Gastrocnemius medialis (tissue), 4 donors: ENCODE results near the gene HNRNPA3. TPM values are rescaled to one million over a fixed set of nuclear protein-coding genes. Genes with fewer than 3 reads are reported as not detected.

Source experiments
- ATAC-seq, 2 donors: fragments of 150-250 bp; one replicate each; pipeline ENCODE4 v1.9.1; 2016
- DNase-seq, 2 donors: peaks; one replicate each; pipeline ENCODE4 v3.0.0-alpha.2; 2019
- H3K27ac ChIP-seq, 4 donors: fragments of 200-600 bp; sonication (generic); 1 replicate in 1 of 4; 2 replicates in 3 of 4; pipeline ENCODE4 v1.5.1; 2016 to 2018; ENCODE audit warnings: mild to moderate bottlenecking in 2 of 4, moderate library complexity in 1 of 4
- H3K27me3 ChIP-seq, 3 donors: fragments of 200-600 bp; sonication (generic) in 2 of 3; 1 replicate in 1 of 3; 2 replicates in 2 of 3; pipeline versions ENCODE4 v1.5.1 to v1.6.0; 2016 to 2019; ENCODE audit warnings: mild to moderate bottlenecking in 1 of 3, moderate library complexity in 1 of 3
- H3K36me3 ChIP-seq, 2 donors: fragments of 200-600 bp; sonication (generic) in 1 of 2; one replicate each; pipeline ENCODE4 v1.5.1; 2017 to 2018
- H3K4me1 ChIP-seq, 2 donors: fragments of 200-600 bp; sonication (generic) in 1 of 2; one replicate each; pipeline ENCODE4 v1.5.1; 2016 to 2017; ENCODE audit warnings: mild to moderate bottlenecking in 2 of 2
- H3K4me3 ChIP-seq, 4 donors: fragments of 200-600 bp; sonication (generic) in 3 of 4; 1 replicate in 1 of 4; 2 replicates in 3 of 4; pipeline ENCODE4 v1.5.1; 2016 to 2019; ENCODE audit warnings: mild to moderate bottlenecking in 2 of 4
- H3K9me3 ChIP-seq, 3 donors: fragments of 200-600 bp; sonication (generic) in 2 of 3; 1 replicate in 1 of 3; 2 replicates in 2 of 3; pipeline ENCODE4 v1.5.1; 2016 to 2019
- POLR2A ChIP-seq, 2 donors: fragments of 450-650 bp; IDR thresholded peaks; one replicate each; pipeline ENCODE4 v1.6.1; 2017; ENCODE audit warnings: antibody characterized with exemption in 2 of 2, mild to moderate bottlenecking in 2 of 2, moderate library complexity in 2 of 2
- in situ Hi-C, 4 donors: fragments of 200-750 bp; cut with MboI; loops; one replicate each; pipeline versions ENCODE4 v1.15.0 to v1.8.0; 2017; ENCODE audit warnings: low sequenced_read_pairs in 4 of 4
- intact Hi-C: fragments of 100-400 bp; cut with DNase I; formaldehyde crosslinking; loops from one replicate; pipeline ENCODE4 v1.15.1; 2023; ENCODE audit warnings: low total_unique reads
- total RNA-seq, 4 donors: library from RNA; depleted of rRNA; stranded (reverse); fragments of >200 nt; gene quantifications; one replicate each; pipeline versions ENCODE4 v1.1.0 to v1.2.3, GENCODE V29; 2016
- TF ChIP-seq, protein P1 (sequence below), 5 experiments: fragments of 450-650 bp in 3 of 5; fragments of 200-600 bp in 2 of 5; sonication (generic) in 2 of 5; IDR thresholded peaks in 4 of 5; conservative IDR thresholded peaks in 1 of 5; 1 replicate in 4 of 5; 2 replicates in 1 of 5; pipeline ENCODE4 v1.5.1; 2016 to 2019; ENCODE audit warnings: antibody characterized with exemption in 5 of 5, mild to moderate bottlenecking in 3 of 5, moderate library complexity in 3 of 5

Gene HNRNPA3
- total RNA-seq, 4 donors from 2014 or later = 16.1 to 32.2 (median 22.4) TPM

DNA sequence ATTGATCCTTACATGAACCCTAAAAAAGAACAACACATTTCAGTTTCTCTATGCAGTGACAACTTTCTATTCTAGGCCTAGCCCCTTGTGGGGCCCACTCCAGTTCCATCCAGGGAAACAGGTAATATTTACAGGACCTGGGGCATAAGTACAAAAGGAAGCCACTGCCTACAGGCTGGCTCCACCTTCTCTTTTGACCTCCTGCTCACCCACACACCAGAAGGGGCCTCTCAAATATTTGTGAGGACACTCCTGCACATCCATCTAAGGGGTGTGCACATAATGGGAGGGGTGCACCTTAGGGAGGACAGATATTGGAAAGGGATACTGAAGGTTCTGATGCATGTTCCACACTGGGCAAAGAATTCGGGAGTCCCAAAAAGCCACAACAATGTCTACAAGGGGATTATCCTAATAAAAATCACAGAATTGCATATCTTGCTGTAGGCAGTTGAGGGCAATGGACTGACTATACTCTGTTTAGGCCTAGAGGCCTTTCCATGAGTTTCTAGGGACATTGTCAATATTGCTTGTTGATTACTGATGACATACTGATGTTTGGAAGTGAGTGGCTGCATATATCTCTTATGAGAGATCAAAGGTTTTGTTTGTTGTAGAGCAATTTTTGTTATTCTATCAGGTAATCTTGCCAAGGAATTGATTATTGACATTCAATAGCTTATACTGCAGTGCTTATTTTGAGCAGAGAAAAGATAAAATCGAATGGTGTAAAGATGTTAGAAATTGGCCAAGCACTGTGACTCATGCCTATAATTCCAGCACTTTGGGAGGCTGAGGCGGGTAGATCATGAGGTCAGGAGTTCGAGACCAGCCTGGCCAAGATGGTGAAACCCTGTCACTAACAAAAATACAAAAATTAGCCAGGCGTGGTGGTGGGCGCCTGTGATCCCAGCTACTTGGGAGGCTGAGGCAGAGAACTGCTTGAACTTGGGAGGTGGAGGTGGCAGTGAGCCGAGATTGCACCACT lies 23.8 kb upstream of the HNRNPA3 start:
- in situ Hi-C loops = loop anchor here in 1 of 4 donors (25.0 kb wide), 1 partner anchor 99 kb away; no protein-coding TSS in a partner anchor
- no peak for TF ChIP-seq POLR2A (IDR thresholded peaks at IDR 0.05)
- TF ChIP-seq, protein P1, sequence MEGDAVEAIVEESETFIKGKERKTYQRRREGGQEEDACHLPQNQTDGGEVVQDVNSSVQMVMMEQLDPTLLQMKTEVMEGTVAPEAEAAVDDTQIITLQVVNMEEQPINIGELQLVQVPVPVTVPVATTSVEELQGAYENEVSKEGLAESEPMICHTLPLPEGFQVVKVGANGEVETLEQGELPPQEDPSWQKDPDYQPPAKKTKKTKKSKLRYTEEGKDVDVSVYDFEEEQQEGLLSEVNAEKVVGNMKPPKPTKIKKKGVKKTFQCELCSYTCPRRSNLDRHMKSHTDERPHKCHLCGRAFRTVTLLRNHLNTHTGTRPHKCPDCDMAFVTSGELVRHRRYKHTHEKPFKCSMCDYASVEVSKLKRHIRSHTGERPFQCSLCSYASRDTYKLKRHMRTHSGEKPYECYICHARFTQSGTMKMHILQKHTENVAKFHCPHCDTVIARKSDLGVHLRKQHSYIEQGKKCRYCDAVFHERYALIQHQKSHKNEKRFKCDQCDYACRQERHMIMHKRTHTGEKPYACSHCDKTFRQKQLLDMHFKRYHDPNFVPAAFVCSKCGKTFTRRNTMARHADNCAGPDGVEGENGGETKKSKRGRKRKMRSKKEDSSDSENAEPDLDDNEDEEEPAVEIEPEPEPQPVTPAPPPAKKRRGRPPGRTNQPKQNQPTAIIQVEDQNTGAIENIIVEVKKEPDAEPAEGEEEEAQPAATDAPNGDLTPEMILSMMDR (IDR thresholded peaks at IDR 0.05 in 4 of 5, conservative IDR thresholded peaks at IDR 0.05 in 1 of 5) = no peak
- H3K4me1 ChIP-seq = no peaks in the 10 kb centered on the region
- no peaks in the 10 kb centered on the region for H3K36me3 ChIP-seq
- H3K27me3 ChIP-seq = no peaks in the 10 kb centered on the region
- H3K4me3 ChIP-seq = no peak overlapping the region
- no peak overlapping the region for H3K27ac ChIP-seq
- no peak for DNase-seq
- no peak for ATAC-seq
- intact Hi-C loops = no loop called here
- H3K9me3 ChIP-seq = no peaks in the 10 kb centered on the region

DNA sequence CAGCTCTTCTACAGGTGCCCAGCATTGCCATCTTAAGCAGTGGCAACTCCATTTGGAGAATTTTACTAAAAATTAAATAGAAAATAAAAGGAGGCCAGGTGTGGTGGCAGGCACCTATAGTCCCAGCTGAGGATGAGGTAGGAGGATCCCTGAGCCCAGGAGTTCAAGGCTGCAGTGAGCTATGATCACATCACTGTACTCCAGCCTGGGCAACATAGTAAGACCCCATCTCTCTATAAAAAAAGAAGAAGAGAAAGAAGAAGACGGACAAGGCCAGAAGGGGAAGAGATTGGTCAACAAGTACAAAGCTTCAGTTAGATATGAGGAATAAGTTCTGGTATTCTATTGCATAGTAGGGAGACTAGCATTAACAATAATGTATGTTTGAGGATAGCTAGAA lies 21.7 kb upstream of the HNRNPA3 start:
- in situ Hi-C loops (loop anchor here in 1 of 4 donors (25.0 kb wide), 1 partner anchor 96 kb away; no protein-coding TSS in a partner anchor), intact Hi-C loops (no loop called here)

DNA sequence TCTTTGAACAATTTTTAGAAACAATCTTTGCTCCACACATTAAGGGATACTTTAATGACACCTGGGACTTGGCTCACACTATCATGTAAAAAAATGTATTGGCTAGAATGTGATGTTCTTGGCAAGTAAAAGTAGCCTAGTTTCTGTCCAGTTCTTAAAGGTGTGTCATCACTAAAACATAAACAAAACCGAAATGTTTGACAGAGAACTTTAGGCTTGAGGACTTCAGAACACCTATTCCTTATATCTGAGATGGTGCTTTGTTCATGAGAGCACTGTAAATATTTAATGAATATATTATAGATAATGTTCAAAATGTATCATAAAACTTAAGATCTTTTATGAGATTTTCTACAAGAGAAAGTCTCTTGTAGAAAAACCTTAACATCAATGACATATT lies 19.8 kb upstream of the HNRNPA3 start:
- Histone ChIP-seq H3K9me3 (no peaks in the 10 kb centered on the region), H3K27ac (no peak overlapping the region), H3K27me3 (no peaks in the 10 kb centered on the region), H3K36me3 (no peaks in the 10 kb centered on the region), H3K4me3 (no peak overlapping the region), H3K4me1 (no peaks in the 10 kb centered on the region)
- no peak for DNase-seq
- TF ChIP-seq, protein P1 (IDR thresholded peaks at IDR 0.05 in 4 of 5, conservative IDR thresholded peaks at IDR 0.05 in 1 of 5) = no peak
- TF ChIP-seq POLR2A (IDR thresholded peaks at IDR 0.05) = no peak
- intact Hi-C loops = no loop called here
- no peak for ATAC-seq
- in situ Hi-C loops = loop anchor here in 1 of 4 donors (25.0 kb wide), 1 partner anchor 95 kb away; no protein-coding TSS in a partner anchor

More for the DNA sequence above, 21.7 kb upstream of the HNRNPA3 start:
- TF ChIP-seq, protein P1 (IDR thresholded peaks at IDR 0.05 in 4 of 5, conservative IDR thresholded peaks at IDR 0.05 in 1 of 5) = no peak
- no peak for TF ChIP-seq POLR2A (IDR thresholded peaks at IDR 0.05)
- no peak overlapping the region for H3K27ac ChIP-seq
- ATAC-seq = no peak
- no peaks in the 10 kb centered on the region for H3K36me3 ChIP-seq
- DNase-seq = no peak
- H3K4me3 ChIP-seq = no peak overlapping the region
- no peaks in the 10 kb centered on the region for H3K4me1 ChIP-seq
- H3K9me3 ChIP-seq = no peaks in the 10 kb centered on the region
- no peaks in the 10 kb centered on the region for H3K27me3 ChIP-seq

DNA sequence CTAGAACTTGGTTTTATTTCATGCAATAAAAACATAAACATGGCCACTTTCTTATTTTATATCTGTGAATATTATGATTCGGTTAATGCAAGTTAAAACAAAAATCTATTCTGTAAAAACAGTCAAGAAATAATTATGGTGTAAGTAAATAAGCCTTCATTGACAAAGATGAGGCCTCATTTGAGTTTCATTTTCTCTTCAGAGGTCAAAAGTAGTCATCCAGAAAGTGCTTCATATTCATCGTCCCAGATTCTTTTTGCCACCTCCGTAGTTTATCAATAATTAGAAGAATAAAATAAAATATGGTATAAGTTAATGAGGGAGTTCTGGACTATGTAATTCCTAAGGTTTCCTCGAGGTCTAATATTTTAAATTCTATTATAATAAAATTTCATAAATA lies 19.4 kb upstream of the HNRNPA3 start:
- Histone ChIP-seq H3K9me3 (no peaks in the 10 kb centered on the region), H3K36me3 (no peaks in the 10 kb centered on the region), H3K4me1 (no peaks in the 10 kb centered on the region), H3K4me3 (no peak overlapping the region), H3K27ac (no peak overlapping the region), H3K27me3 (no peaks in the 10 kb centered on the region)
- TF ChIP-seq, protein P1 (IDR thresholded peaks at IDR 0.05 in 4 of 5, conservative IDR thresholded peaks at IDR 0.05 in 1 of 5) = no peak
- no peak for TF ChIP-seq POLR2A (IDR thresholded peaks at IDR 0.05)
- DNase-seq (no peak), ATAC-seq (no peak)
- intact Hi-C loops (no loop called here), in situ Hi-C loops (loop anchor here in 1 of 4 donors (25.0 kb wide), 1 partner anchor 94 kb away; no protein-coding TSS in a partner anchor)
